Bone marrow (tissue), 2 donors: ENCODE results near the gene MED7.

ENCODE experiments used
- DNase-seq, 2 donors: peaks; one replicate each; lab custom pipeline; 2025; lab: John Stamatoyannopoulos, UW

Gene MED7

DNA sequence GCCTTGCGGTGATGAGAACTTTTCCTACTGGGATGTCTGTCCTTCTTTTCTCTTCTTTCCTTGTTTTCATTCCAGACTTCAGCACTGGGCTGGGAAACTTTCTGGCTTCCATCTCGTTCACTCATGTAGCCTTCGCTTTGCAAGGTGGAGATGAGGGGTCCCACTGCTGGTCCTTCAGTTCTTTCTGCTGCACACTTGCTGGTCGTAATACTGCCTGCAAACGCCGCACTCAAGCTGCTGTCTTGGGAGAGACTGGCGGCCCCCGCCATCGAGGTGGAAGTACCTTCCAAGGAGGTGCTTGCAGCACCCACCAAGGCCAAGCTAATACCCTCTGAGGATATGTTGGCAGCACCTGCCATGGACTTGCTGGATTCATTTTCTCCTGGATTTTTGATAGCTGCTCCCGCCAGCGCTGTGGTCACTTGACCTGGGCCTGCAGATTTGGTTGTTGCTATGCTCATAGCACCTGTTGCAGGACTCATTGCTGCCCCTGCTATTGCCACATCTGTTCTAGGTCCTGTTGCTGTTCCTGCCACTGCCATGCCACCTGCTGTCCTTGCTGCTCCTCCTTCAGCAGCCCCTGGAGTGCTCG is 20.4 kb upstream of the MED7 start:
- no peak for DNase-seq

DNA sequence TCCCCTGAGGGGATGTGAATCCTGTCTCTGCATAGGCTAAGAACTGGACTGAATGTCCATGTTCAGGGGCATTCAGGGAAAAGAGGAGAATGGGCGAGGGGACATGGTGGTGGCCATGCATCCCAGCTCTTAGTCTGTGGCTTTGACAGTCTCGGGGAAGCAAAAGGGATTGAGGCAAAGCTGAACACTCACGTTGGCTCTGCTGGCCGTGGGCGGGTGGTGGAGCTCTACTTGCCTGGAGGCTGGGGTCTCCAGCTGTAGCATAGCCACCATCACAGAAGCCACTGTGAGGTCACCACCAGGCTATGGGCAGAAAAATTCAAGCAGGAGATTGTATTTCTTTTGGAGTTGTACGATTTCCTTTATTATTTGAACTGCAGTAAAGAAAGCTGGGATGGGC is 19.3 kb upstream of the MED7 start:
- no peak for DNase-seq

DNA sequence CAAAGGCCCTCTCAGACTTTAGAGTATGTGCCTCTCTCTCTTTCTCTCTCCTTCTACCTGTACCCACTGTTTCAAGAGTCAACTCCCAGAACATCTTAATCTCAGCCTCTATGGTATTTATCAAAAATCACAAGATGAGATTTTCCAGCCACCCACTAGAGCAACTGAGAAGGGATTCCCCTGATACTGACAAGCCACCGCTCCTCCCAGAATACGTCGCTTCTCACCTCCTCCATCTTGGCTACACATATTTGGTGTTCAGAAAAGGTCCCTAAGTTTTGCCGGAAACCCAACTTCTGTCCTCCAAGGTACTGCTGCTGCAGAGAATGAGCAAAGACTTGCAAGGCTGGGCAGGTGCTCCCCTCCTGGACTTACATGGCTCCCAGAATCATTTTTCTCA is 17.3 kb upstream of the MED7 start:
- no peak for DNase-seq

DNA sequence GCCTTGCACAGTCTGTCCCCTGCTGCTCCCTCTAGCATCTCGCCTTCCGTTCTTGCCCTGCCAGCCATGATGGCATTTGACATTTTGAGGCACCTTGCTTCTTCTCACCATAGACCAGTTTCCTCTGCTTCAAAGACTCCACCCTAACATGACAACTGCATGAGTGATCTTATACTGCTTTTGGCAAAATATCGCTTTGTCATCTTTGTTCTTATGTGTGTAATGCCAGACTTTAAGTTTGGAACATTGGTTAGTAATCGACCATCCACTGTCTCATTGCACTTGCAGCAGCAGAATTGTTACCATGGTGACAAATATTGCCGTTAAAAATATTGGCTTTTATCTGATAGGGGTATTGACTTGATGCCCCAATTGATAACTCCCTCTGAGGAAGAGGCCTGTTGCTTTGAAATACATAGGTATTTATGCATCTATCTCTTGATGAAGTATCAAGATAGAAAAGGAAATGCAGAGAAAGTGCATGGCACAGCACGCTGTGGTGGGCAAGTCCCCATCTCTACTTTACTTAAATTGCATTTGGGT is 16.6 kb upstream of the MED7 start:
- no peak for DNase-seq

DNA sequence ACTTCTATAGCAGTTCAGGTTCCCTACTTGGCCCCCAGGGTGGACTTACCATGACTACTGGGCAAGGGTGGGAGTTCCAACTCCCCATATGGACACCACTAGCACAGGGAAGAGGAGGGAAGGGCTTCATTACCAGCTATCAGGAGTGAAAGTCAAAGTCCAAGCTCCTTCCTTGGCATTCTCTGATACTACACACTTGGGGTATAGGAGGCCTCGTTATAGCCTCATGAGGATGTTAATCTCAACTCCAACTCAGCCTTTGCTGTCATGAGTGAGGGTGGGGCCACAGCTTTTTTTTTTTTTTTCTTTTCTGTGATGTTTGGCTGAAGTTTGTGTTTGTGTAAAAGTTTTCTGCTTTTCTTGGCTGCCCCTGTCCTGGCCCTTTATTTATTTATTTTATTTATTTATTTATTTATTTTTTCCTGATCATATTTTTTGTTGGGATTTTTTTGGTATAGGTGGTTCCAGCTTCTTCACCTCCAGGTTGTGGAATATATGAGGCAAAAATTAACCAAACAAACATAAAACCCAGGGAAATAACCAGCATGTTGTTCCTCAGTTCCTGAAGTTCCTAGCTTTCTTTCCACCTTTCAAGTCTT is 14.7 kb upstream of the MED7 start:
- no peak for DNase-seq

DNA sequence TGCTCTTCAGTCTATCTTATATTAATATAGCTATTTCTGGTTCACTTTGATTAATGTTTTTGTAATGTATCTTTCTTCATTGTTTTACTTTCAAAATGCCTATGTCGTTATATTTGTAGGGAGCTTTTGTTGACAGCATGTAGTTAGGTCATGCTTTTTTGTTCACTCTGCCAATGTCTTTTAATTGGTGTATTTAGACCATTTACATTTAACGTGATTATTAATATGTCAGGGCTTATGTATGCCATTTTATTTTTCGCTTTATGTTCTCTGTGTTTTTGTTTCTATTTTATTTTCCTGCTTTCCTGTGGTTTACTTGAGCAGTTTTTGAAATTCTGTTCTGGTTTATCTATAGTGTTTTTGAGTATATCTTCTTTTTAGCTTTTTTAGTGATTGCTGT is 12.6 kb upstream of the MED7 start:
- no peak for DNase-seq

DNA sequence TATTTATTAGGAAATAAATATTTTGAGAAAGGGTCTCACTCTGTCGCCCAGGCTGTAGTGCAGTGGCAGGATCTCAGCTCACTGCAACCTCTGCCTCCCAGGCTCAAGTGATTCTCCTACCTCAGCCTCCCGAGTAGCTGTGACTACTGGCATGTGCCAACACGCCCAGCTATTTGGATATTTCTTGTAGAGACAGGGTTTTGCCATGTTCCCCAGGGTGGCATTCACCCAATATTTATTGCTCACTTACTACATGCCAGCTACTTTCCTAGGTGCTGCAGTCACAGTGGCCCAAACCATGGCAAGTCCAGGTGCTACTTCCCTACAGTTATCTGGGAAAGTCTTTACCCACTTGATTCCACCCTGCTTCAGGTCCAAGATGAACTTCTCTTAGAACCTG is 8.3 kb upstream of the MED7 start:
- no peak for DNase-seq

DNA sequence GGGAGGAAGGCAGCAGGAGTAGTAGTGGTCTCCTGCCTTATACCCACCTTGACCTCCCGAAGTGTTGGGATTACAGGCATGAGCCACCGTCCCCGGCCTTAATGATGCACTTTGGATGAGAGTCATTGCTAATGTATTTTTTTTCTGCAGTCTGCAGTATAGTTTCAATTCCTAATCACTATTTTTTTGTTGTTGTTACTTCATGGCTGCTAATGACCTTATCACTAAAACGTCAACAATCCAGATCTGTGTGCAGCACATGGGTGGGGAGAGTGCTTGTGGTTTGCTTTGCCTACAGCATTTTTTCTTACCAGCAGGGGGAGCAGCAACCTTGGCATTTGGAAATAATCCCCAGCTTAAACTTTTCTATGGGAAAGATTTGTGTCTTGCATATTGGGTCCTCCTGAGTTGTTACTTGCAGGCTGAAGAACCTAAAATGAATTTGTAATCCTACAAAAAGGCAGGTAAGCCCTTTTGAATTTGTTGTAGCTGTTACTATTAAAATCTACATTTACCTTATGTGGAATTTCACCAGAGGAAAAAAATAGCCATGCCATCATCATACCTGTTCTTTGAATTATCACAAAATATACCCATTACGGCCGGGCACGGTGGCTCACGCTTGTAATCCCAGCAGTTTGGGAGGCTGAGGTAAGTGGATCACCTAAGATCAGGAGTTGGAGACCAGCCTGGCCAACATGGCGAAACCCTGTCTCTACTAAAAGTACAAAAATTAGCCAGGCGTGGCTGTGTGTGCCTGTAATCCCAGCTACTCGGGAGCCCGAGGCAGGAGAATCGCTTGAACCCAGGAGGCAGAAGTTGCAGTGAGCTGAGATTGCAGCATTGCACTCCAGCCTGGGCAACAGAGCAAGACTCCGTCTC is 6.3 kb upstream of the MED7 start:
- peak in 1 of 2 donors; percentile 52 for DNase-seq

DNA sequence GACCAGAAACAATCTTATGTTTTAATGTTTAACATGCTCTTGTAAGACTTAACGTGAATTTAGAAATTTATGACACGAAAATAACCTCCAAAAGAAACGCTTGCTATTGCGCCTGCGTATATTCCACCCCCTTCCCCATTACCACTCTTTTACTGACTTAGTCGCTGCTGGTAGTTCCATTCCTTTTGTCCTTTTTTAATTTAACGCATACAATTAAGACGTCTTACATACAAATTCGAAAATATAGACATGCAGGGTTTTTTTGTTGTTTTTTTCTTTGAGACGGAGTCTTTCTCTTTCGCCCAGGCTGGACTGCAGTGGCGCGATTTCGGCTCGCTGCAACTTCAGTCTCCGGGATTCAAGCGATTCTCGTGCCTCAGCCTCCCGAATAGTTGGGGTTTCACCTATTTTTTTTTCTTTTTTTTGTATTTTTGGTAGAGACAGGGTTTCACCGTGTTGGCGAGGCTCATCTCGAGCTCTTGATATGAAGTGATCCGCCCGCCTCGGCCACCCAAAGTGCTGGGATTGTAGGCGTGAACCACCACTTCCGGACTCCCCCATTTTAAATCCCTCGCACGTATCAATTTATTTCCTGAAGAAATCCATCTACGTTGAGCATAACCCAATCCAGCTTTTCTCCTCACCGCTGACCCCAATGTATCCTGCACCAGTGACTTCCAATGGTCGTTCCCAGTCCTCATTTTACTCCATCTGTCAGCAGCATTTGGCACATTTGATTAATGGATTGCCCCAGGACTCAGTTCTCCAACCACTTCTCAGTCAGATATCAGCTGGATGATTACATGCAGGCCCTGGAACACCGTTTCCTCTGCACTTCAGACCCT is 684 bp upstream of the MED7 start:
- DNase-seq, result peak; percentile 23 to 27

DNA sequence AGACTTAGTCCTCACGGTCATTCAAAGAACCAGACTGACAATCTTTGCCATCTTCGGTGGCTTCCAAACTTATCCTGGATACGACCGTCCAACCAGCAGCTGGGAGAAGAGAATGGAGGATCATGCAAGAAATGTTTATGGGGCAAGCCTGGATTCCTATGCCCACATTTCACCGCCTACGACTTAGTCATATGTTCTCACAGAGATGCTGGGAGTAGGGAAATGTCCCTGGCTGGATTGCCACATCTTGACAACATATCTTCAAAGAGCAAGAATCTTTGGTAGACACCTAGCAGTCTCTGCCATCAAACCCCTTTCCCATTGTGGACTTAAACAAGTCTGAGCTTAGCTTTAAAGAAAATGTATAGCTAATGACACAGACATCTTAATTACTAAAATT is 5.0 kb downstream of the MED7 start:
- DNase-seq, result no peak

DNA sequence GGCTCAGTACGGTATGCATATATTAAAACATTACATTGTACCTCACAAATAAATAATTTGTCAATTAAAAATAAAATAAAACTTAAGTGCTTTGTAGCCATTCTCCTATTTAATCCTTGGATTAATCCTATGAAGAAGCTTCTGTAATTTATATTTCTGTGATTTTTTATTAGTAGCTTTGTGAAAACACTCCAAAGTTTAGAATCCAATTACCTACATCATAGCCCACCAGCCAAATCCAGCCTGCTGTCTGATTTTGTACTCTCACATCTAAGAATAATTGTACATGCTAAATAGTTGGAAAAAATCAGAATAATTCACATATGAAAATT is 10.4 kb downstream of the MED7 start:
- no peak for DNase-seq

DNA sequence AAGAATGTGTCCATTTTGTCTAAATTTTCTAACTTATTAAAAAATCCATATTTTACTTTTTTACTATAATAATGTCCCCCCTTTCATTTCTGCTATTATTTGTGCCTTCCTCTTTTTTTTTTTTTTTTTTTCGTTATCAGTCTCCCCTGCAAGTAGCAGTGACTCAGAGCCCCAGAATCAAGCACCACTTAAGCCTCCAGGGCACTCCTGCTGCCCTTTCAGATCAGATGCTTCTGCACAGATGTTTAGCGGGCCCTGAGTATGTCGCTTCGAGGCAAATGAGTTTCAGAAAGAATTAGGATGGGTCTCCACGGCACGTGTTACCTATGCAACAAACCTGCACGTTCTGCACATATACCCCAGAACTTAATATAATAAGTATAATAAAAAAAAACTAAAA is 11.7 kb downstream of the MED7 start:
- DNase-seq, result peak in 1 of 2 donors; percentile 46

DNA sequence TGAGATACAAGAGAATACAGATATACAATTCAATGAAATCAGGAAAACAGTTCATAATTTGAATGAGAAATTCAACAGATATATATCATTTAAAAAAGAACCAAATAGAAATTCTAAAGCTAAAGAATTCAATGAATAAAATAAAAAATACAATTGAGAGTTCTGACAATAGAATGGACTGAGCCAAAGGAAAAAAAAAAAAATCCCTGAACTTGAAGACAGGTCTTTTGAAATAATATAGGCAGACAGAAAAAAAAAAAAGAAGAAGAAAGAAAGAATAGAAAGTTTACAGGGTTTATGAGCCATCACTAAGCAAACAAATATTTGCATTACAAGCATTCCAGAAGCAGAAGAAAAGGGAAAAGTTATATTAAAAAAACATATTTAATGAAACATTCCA is 21.0 kb downstream of the MED7 start:
- DNase-seq, result no peak

DNA sequence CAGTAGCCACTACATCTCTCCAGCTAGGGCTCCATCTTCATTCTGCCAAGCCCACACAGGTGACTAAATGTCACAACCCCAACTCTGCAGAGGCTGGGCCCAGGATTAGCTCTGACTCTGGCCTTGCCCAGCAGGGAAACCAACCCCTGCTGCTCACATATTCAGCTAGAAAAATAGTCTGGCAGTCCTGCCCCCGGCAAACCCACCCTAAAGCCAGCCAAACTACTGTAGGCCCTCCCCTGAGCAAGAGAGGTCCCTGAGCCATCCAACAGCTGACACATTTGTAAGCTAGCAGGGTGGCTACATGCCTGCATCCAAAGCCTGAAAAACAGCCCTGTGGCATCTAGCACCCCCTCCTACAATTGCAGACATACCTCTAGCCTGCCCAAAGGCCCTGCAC is 22.6 kb downstream of the MED7 start:
- DNase-seq, result no peak

DNA sequence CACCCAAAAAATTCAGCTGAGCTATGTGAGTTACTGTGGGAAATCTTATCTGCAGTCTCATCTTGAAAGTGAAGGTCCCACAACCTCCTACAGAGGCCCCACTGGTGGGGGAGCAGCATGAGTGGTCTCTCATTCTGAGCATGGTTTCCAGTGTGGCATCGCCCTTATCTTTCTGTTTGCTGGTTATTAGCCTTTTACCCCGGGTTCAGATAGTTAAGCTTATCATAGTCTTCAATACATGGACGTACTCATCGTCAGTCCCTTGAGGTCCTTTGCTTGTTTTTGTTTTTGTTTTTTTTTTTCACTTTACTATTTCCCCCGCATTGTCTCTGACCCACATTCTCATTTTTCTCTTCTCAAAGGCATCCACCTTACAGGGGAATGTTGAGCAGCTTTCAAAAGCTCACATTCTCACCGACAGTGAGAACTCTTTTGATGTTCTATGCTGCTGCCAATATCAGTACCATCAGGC is 26.1 kb downstream of the MED7 start:
- no peak for DNase-seq

DNA sequence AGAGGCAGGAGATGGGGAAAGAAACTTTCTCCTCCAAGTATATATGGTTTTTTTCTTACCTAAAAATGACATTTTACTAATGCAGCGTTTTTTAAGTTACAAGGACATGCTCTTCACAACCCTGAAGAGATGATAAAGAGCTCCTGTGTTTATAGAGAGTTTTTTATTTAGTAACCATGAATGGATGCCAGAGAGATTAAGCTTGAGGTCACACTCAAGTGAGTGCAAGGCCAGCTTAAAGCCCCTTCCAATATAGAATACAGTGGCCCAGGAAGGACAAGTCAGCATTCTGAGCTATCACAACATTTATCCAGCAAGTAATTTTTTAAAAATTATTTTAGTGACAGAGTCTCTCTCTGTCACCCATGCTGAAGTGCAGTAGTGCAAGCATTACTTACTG is 27.2 kb downstream of the MED7 start:
- no peak for DNase-seq

DNA sequence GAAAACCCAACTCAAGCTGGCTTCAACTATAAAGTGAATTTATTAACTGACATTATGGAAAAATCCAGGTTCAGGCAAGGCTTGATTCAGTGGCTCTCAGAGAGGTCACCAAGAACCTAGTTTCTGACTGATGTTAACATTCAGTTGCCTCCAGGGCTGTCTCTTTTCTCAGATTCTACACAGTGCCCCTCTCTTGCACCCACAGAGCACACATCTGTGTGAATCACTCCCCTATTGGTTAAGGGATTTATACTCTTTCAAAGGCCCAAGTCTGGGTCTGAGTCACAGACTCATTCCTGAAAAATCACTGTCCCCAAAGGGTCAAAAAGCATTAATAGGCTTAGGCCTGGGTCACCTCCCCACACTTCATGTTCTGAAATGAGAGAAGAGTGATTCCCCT is 27.7 kb downstream of the MED7 start:
- no peak for DNase-seq

DNA sequence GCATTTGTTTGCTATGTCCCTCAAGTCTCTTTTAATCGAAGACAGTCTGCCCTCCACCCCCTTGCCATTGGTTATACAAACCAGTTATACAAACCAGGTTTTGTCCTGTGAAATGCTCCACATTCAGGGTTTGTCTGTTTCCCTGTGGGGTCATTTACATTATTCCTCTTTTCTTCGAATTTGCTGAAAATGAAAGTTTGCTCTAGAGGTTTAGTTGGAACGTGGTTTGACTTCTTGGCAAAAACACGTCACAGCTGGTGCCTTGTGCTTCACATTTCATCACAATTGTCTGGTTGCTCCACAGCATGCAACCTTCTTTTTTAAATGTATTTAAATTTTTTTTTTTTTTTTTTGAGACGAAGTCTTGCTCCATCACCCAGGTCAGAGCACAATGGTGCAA is 29.7 kb downstream of the MED7 start:
- DNase-seq, result no peak

DNA sequence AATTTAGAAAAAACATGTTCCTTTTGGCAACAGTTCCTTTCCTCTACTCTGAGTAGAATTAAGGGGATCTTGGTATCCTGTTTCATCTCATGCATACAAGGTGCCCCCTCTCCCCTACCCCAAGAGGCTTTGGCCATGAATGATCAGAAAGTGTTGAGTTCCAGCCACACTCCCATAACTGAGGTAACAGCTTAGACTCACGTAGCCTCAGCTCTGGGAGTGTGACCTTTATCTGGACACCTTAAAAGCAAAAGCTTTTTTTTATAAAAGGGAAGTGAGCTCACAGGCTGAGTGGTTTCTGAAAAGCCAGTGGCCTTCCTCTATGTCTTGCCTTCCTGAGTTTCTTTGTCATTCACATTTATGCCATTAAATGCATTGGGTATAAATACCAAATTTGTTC is 32.9 kb downstream of the MED7 start:
- DNase-seq, result peak in 1 of 2 donors; percentile 29

DNA sequence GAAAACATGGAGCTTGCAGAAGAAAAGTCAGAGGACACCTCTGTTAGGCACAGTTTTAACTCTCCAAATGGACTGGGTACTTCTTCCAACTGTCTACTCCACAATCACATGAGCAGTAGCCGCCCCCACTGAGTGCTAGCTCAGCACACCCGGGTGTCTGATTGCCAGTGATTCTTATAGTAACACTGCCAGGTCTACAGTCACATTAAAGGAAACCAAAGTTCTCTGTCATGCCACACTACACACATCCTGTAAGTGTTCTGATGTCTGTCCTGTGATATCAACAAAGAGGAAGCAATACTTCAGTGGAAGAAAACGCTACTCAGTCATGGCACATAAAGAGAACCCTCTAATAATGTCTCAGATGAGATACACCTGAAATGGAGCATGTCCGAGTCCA is 33.7 kb downstream of the MED7 start, which contains the start of gene HAVCR2:
TSS of gene HAVCR2 (minus strand) at position 69 of the 400 bp plus-strand sequence. CDS start at position 8, 61 bp downstream.
- peak; percentile 23 to 90 for DNase-seq

DNA sequence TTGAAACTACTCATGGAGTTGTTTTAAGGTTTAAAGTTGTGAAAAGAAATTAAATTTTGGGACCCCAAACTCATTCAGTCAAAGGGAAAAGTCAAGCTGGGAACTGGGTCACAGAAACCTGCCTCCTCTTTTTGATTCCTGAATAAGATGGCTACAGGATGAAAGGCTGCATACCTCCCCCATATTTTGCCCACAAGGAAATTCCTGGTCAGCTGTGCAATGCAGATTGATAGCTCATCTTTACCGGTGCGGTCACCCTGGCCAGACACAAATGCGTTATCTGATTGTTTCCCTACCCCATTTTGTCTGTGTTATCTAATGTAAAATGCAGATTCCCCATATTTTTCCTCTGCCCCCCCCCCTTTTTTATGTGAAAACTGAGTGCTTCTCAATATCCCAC is 35.2 kb downstream of the MED7 start:
- DNase-seq, result no peak
